Upper lobe of left lung (tissue), 4 donors: ENCODE measurements around the gene MAN2A1.

ENCODE experiments used
- EP300 ChIP-seq, 4 donors: sonication (generic); formaldehyde crosslinking; IDR thresholded peaks; one replicate each; pipeline ENCODE4 v1.5.1; 2017; ENCODE audit warnings: antibody characterized with exemption in 4 of 4, control low read depth in 2 of 4
- POLR2A ChIP-seq, 4 donors: fragments of 450-650 bp; IDR thresholded peaks; one replicate each; pipeline ENCODE4 v1.5.1; 2016 to 2017; ENCODE audit warnings: antibody characterized with exemption in 4 of 4, mild to moderate bottlenecking in 2 of 4
- TF ChIP-seq, protein P1 (sequence below), 6 experiments: fragments of 450-650 bp in 4 of 6; fragments of 200-600 bp in 2 of 6; sonication (generic) in 2 of 6; IDR thresholded peaks; one replicate each; pipeline ENCODE4 v1.5.1; 2016 to 2019; ENCODE audit warnings: antibody characterized with exemption in 6 of 6

DNA sequence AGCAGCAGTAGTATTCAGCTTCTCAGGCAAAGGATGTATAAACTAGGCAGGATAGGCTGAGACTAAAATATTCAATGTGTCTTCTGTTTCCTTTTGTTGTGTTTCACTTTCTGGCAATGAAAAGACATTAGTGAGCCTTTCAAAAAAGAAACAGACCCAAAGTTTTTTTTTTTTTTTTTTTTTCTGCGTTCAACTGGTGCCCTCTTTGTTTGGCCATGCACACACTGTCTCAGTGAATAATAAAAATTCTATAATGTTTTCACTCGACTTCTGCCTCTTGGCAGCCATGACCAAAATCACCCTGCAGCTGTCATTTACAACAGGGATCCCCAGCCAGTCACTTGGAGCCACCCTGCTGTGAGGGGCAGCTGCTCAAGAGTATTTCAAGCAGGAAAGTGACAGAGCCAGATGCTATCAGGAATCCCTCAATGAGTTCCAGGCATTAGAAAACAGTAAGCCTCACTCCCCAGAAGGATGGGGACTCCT is 44.0 kb upstream of the MAN2A1 start:
- TF ChIP-seq POLR2A (IDR thresholded peaks at IDR 0.05) (no peak), EP300 (IDR thresholded peaks at IDR 0.05) (no peak)
- TF ChIP-seq, protein P1, sequence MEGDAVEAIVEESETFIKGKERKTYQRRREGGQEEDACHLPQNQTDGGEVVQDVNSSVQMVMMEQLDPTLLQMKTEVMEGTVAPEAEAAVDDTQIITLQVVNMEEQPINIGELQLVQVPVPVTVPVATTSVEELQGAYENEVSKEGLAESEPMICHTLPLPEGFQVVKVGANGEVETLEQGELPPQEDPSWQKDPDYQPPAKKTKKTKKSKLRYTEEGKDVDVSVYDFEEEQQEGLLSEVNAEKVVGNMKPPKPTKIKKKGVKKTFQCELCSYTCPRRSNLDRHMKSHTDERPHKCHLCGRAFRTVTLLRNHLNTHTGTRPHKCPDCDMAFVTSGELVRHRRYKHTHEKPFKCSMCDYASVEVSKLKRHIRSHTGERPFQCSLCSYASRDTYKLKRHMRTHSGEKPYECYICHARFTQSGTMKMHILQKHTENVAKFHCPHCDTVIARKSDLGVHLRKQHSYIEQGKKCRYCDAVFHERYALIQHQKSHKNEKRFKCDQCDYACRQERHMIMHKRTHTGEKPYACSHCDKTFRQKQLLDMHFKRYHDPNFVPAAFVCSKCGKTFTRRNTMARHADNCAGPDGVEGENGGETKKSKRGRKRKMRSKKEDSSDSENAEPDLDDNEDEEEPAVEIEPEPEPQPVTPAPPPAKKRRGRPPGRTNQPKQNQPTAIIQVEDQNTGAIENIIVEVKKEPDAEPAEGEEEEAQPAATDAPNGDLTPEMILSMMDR (IDR thresholded peaks at IDR 0.05) = no peak
